ENCODE measurements around the gene ADIRF. TPM values are rescaled to one million over a fixed set of nuclear protein-coding genes. Genes with fewer than 3 reads are reported as not detected.

Gene ADIRF
- total and polyA plus RNA-seq, 9 of the 15 experiments (the other 6 are each of a cell fraction or from before 2014, with no cell fraction given) = 0.08 TPM; not detected in 8

GRCh38 chr10:86960003-86960862 is 8.0 kb upstream of the ADIRF start (continued):
- TF ChIP-seq RCOR1 (IDR thresholded peaks at IDR 0.05; ENCODE audit: borderline replicate concordance in 1 of 2, low read depth in 2 of 2, low read length in 2 of 2) = peak in 1 of 2 experiments; percentile 41; a peak in 1 of 4 replicates
- no peak for TF ChIP-seq ZNF324 (CRISPR knock-in tag; IDR thresholded peaks at IDR 0.05)
- TF ChIP-seq MYBL2 (IDR thresholded peaks at IDR 0.05; ENCODE audit: low read depth) = no peak
- no peak for TF ChIP-seq MYBL2 (CRISPR knock-in tag; IDR thresholded peaks at IDR 0.05; ENCODE audit: borderline replicate concordance)
- no peak for TF ChIP-seq ATF1 (CRISPR knock-in tag; IDR thresholded peaks at IDR 0.05)
- no peak for TF ChIP-seq ATF1 (tag; IDR thresholded peaks at IDR 0.05)
- 0 out of 4 replicates have a peak, but pooled peaks of 1 of the 2 experiments have one; percentile 8 for TF ChIP-seq KDM1A (IDR thresholded peaks at IDR 0.05)
- TF ChIP-seq TBP (optimal IDR thresholded peaks at IDR 0.05; ENCODE audit: low read depth, low read length) = peak; percentile 36
- no peak for TF ChIP-seq ZEB2 (IDR thresholded peaks at IDR 0.05)
- no peak for TF ChIP-seq E2F5 (CRISPR knock-in tag; IDR thresholded peaks at IDR 0.05)
- peak in 2 of 3 experiments; percentile 5 to 36 for TF ChIP-seq YY1 (IDR thresholded peaks at IDR 0.05; ENCODE audit: borderline replicate concordance in 1 of 3, control insufficient read depth in 1 of 3, extremely low read depth in 1 of 3, insufficient read depth in 3 of 3, insufficient read length in 1 of 3, insufficient replicate concordance in 2 of 3, low read depth in 1 of 3, low read length in 2 of 3)
- no peak for TF ChIP-seq NR0B1 (IDR thresholded peaks at IDR 0.05; ENCODE audit: partially characterized antibody)
- no peak for TF ChIP-seq GTF2E2 (tag; IDR thresholded peaks at IDR 0.05)
- no peak for TF ChIP-seq CUX1 (CRISPR knock-in tag; IDR thresholded peaks at IDR 0.05)
- TF ChIP-seq KLF13 (tag; IDR thresholded peaks at IDR 0.05; ENCODE audit: borderline replicate concordance, low read depth) = peak; percentile 95
- no peak for TF ChIP-seq POU5F1 (IDR thresholded peaks at IDR 0.05; ENCODE audit: borderline replicate concordance, low read depth, low read length, partially characterized antibody)
- TF ChIP-seq XRCC5 (IDR thresholded peaks at IDR 0.05; ENCODE audit: low read depth, low read length) = peak; percentile 70; the same call in 1 of the 2 replicates
- TF ChIP-seq ATF7 (IDR thresholded peaks at IDR 0.05) = 0 out of 2 replicates have a peak, but pooled peaks have one; percentile 20

Measured in K562 (cell line).